Panc1 (cell line): ENCODE data around the gene KRAS.

ENCODE experiments used
- POLR2AphosphoS5 ChIP-seq: IDR thresholded peaks from 2 replicates; pipeline ENCODE4 v1.6.1; 2012; ENCODE audit warnings: mild to moderate bottlenecking, low read depth, low read length, moderate library complexity
- SIN3A ChIP-seq: IDR thresholded peaks from 2 replicates; pipeline ENCODE4 v1.6.1; 2012; ENCODE audit warnings: low read depth, mild to moderate bottlenecking, low read length, moderate library complexity, borderline replicate concordance; ENCODE audit not compliant: insufficient read depth
- TCF7L2 ChIP-seq: IDR thresholded peaks from 2 replicates; pipeline ENCODE4 v1.6.1; 2011; ENCODE audit warnings: mild to moderate bottlenecking, low read depth, low read length, inconsistent platforms
- TF ChIP-seq, protein P1 (sequence below): fragments of 450-650 bp; IDR thresholded peaks from 2 replicates; pipeline ENCODE4 v1.5.1; 2017; ENCODE audit warnings: mild to moderate bottlenecking
- TF ChIP-seq, protein P2 (sequence below), 2 experiments: IDR thresholded peaks; 2 replicates each; pipeline ENCODE4 v1.6.1; 2011 to 2012; ENCODE audit warnings: low read depth in 2 of 2, control low read depth in 1 of 2, low read length in 1 of 2, mild to moderate bottlenecking in 1 of 2, moderate library complexity in 1 of 2; ENCODE audit not compliant: insufficient read depth in 1 of 2

DNA sequence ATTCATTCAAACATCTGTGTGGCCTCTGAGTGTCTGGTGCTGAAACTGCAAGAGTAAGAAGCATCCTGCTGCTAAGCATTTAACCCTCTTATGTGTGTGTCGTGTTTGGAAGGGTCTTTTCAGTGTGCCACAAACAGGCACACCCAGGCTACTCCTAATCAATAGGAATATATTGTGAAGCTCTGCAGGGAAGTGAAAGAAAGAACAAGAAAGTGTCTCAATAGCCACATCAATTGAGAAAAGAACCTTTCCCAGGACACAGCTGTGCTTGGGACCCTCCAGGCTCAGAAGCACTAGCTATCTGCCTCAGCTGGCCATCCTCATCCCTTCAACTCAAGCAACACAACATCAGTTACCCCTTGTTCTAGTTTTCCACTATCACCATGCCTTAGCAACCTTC lies 13.4 kb upstream of the KRAS start:
- TF ChIP-seq, protein P1, sequence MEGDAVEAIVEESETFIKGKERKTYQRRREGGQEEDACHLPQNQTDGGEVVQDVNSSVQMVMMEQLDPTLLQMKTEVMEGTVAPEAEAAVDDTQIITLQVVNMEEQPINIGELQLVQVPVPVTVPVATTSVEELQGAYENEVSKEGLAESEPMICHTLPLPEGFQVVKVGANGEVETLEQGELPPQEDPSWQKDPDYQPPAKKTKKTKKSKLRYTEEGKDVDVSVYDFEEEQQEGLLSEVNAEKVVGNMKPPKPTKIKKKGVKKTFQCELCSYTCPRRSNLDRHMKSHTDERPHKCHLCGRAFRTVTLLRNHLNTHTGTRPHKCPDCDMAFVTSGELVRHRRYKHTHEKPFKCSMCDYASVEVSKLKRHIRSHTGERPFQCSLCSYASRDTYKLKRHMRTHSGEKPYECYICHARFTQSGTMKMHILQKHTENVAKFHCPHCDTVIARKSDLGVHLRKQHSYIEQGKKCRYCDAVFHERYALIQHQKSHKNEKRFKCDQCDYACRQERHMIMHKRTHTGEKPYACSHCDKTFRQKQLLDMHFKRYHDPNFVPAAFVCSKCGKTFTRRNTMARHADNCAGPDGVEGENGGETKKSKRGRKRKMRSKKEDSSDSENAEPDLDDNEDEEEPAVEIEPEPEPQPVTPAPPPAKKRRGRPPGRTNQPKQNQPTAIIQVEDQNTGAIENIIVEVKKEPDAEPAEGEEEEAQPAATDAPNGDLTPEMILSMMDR: no peak; the same call in 1 of the 2 replicates
- TF ChIP-seq POLR2AphosphoS5: no peak
- no peak for TF ChIP-seq SIN3A
- TF ChIP-seq, protein P2, sequence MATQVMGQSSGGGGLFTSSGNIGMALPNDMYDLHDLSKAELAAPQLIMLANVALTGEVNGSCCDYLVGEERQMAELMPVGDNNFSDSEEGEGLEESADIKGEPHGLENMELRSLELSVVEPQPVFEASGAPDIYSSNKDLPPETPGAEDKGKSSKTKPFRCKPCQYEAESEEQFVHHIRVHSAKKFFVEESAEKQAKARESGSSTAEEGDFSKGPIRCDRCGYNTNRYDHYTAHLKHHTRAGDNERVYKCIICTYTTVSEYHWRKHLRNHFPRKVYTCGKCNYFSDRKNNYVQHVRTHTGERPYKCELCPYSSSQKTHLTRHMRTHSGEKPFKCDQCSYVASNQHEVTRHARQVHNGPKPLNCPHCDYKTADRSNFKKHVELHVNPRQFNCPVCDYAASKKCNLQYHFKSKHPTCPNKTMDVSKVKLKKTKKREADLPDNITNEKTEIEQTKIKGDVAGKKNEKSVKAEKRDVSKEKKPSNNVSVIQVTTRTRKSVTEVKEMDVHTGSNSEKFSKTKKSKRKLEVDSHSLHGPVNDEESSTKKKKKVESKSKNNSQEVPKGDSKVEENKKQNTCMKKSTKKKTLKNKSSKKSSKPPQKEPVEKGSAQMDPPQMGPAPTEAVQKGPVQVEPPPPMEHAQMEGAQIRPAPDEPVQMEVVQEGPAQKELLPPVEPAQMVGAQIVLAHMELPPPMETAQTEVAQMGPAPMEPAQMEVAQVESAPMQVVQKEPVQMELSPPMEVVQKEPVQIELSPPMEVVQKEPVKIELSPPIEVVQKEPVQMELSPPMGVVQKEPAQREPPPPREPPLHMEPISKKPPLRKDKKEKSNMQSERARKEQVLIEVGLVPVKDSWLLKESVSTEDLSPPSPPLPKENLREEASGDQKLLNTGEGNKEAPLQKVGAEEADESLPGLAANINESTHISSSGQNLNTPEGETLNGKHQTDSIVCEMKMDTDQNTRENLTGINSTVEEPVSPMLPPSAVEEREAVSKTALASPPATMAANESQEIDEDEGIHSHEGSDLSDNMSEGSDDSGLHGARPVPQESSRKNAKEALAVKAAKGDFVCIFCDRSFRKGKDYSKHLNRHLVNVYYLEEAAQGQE (IDR thresholded peaks at IDR 0.05; ENCODE audit: insufficient read depth in 1 of 2, low read depth in 2 of 2, low read length in 1 of 2): no peak
- TF ChIP-seq TCF7L2: no peak
